Measurements from ENCODE around the gene ATP1A1.
A peak's percentile ranks its signal among the peaks of the same experiment; 100 is the strongest.

ATP1A1 gene

GRCh38 chr1:116360429-116361173 is 12.4 kb upstream of the ATP1A1 start:
- no peak overlapping the region for H3K9ac ChIP-seq (ENCODE audit: low read length)
- no peaks in the 10 kb centered on the region for H3K27me3 ChIP-seq (ENCODE audit: control insufficient read depth in 1 of 2, insufficient read depth in 2 of 2, low read length in 2 of 2)
- H3K4me1 ChIP-seq (ENCODE audit: insufficient read depth, low read length), result peaks cover 7% of the 10 kb centered on the region
- no peaks in the 10 kb centered on the region for H3K9me3 ChIP-seq (ENCODE audit: low read length)
- no peak overlapping the region for H3K27ac ChIP-seq (ENCODE audit: low read depth, low read length)
- no peaks in the 10 kb centered on the region for H3K36me3 ChIP-seq (ENCODE audit: insufficient read depth, low read length)
- no peak overlapping the region for H3K4me3 ChIP-seq (ENCODE audit: low read depth in 1 of 2, low read length in 2 of 2)

DNA sequence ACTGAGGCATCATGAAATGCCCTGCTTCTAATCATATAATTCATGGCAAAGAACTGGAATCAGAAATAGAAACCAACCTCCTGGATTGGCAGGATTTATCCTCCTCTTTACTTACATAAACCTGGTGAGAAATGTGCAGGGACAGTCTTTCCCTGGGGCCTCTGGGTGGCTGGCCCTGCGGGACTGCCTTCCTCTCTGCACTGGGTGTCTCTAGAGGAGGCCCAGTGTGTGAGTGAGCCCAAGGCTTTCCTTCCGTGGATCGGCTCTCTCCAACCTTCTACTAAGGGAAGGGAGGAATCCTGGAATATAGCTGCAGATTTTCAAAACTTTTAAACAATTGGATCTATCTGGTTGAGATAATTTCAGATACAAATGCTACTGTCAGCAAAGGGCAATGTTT is 11.4 kb upstream of the ATP1A1 start:
- peaks cover 16% of the 10 kb centered on the region for H3K4me1 ChIP-seq (ENCODE audit: insufficient read depth, low read length)
- H3K9ac ChIP-seq (ENCODE audit: low read length), result no peak overlapping the region
- H3K9me3 ChIP-seq (ENCODE audit: low read length), result no peaks in the 10 kb centered on the region
- H3K27ac ChIP-seq (ENCODE audit: low read depth, low read length), result no peak overlapping the region
- no peak overlapping the region for H3K4me3 ChIP-seq (ENCODE audit: low read depth in 1 of 2, low read length in 2 of 2)
- H3K36me3 ChIP-seq (ENCODE audit: insufficient read depth, low read length), result no peaks in the 10 kb centered on the region
- no peaks in the 10 kb centered on the region for H3K27me3 ChIP-seq (ENCODE audit: control insufficient read depth in 1 of 2, insufficient read depth in 2 of 2, low read length in 2 of 2)

- H3K4me3 ChIP-seq (ENCODE audit: low read depth in 1 of 2, low read length in 2 of 2), result no peak overlapping the region
- no peaks in the 10 kb centered on the region for H3K9me3 ChIP-seq (ENCODE audit: low read length)
- no peak overlapping the region for H3K27ac ChIP-seq (ENCODE audit: low read depth, low read length)
- H3K27me3 ChIP-seq (ENCODE audit: control insufficient read depth in 1 of 2, insufficient read depth in 2 of 2, low read length in 2 of 2), result no peaks in the 10 kb centered on the region
- no peaks in the 10 kb centered on the region for H3K36me3 ChIP-seq (ENCODE audit: insufficient read depth, low read length)
- no peak overlapping the region for H3K9ac ChIP-seq (ENCODE audit: low read length)
- peaks cover 16% of the 10 kb centered on the region for H3K4me1 ChIP-seq (ENCODE audit: insufficient read depth, low read length)
These were observed 11.0 kb upstream of the ATP1A1 start for GRCh38 chr1:116362050-116362449.

DNA sequence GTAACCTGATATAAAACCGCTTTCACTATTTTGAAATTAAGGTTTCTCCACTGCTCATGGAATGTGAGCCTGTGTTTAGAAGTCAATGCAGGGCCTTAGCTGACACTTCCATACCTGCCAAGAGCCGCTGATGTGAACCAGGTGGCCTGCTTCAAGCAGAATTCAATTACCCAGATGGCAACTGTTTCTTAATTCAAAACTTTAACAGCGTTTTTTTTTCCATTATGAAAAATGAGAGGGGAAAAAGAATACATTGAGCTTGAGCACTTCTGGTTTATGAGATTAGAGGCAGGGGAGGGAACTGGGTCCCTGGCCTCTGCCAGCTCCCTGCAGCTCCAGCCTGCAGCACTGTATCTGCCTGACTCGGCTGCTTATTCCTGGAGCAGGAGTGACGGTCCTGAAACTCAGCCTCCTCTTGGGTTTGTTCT is 7.7 kb upstream of the ATP1A1 start:
- Histone ChIP-seq H3K9ac (ENCODE audit: low read length) (no peak overlapping the region), H3K27ac (ENCODE audit: low read depth, low read length) (no peak overlapping the region), H3K27me3 (ENCODE audit: control insufficient read depth in 1 of 2, insufficient read depth in 2 of 2, low read length in 2 of 2) (no peaks in the 10 kb centered on the region), H3K9me3 (ENCODE audit: low read length) (no peaks in the 10 kb centered on the region), H3K4me3 (ENCODE audit: low read depth in 1 of 2, low read length in 2 of 2) (no peak overlapping the region), H3K4me1 (ENCODE audit: insufficient read depth, low read length) (peaks cover 16% of the 10 kb centered on the region), H3K36me3 (ENCODE audit: insufficient read depth, low read length) (no peaks in the 10 kb centered on the region)

GRCh38 chr1:116365857-116366256 is 7.2 kb upstream of the ATP1A1 start:
- Histone ChIP-seq H3K9ac (ENCODE audit: low read length) (no peak overlapping the region), H3K27me3 (ENCODE audit: control insufficient read depth in 1 of 2, insufficient read depth in 2 of 2, low read length in 2 of 2) (no peaks in the 10 kb centered on the region), H3K4me3 (ENCODE audit: low read depth in 1 of 2, low read length in 2 of 2) (no peak overlapping the region), H3K36me3 (ENCODE audit: insufficient read depth, low read length) (no peaks in the 10 kb centered on the region), H3K4me1 (ENCODE audit: insufficient read depth, low read length) (peaks cover 16% of the 10 kb centered on the region), H3K9me3 (ENCODE audit: low read length) (no peaks in the 10 kb centered on the region), H3K27ac (ENCODE audit: low read depth, low read length) (no peak overlapping the region)

DNA sequence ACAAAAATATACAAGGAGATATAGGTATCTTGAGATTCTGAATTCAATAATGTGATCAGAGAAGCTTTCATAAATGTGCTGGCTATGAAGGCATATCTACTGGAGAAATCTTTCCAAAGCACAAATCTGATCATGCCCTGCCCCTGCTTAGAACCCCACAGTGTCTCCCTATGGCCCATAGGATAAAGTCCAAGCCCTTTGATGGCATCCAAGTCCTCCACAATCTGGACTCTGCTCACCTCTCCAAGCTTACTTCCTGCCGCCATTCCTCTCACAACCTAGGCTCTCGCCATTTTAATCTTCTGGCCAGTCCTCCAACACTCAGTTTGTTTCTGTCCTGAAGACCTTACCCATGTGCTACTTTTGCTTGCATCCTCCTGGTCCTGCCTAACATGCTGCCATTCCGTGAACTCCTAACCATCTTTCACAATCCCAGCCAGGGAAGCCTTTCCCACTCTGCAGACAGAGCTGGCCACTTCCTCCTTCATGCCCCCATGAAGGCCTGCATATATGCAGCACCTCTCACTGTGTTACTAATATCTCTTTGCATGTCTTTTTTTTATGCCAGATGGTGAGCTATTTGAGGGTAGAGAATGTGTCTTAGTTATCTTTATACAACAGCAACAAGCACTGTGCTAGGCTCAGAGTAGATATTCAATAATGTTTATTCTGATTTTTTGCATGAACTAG is 5.6 kb upstream of the ATP1A1 start:
- H3K27ac ChIP-seq (ENCODE audit: low read depth, low read length), result no peak overlapping the region

DNA sequence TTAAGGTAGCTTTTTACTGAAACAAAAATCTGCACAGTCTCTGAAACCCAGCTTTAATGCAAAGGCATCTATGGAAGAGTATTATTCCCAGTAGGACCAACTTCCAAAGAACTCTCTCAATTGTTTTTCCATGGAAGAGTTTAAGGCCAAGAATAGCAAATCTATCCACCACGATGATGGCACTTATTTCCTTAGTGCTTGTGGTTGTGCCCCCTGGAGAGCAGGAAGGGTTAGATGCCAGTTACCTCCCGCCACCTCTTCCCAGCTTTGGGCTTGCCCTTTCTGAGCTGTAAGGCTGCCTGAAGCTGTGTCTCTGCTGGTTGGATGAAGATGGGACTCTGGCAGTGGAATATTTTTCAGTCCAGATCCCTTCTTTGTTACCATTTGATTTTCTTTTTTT is 4.8 kb upstream of the ATP1A1 start:
- Histone ChIP-seq H3K4me1 (ENCODE audit: insufficient read depth, low read length) (peaks cover 16% of the 10 kb centered on the region), H3K9ac (ENCODE audit: low read length) (no peak overlapping the region), H3K4me3 (ENCODE audit: low read depth in 1 of 2, low read length in 2 of 2) (no peak overlapping the region), H3K27me3 (ENCODE audit: control insufficient read depth in 1 of 2, insufficient read depth in 2 of 2, low read length in 2 of 2) (no peaks in the 10 kb centered on the region), H3K27ac (ENCODE audit: low read depth, low read length) (no peak overlapping the region), H3K36me3 (ENCODE audit: insufficient read depth, low read length) (no peaks in the 10 kb centered on the region), H3K9me3 (ENCODE audit: low read length) (no peaks in the 10 kb centered on the region)

More for the DNA sequence above, 5.6 kb upstream of the ATP1A1 start:
- Histone ChIP-seq H3K9me3 (ENCODE audit: low read length) (no peaks in the 10 kb centered on the region), H3K4me3 (ENCODE audit: low read depth in 1 of 2, low read length in 2 of 2) (no peak overlapping the region), H3K9ac (ENCODE audit: low read length) (no peak overlapping the region), H3K36me3 (ENCODE audit: insufficient read depth, low read length) (no peaks in the 10 kb centered on the region), H3K4me1 (ENCODE audit: insufficient read depth, low read length) (peaks cover 16% of the 10 kb centered on the region), H3K27me3 (ENCODE audit: control insufficient read depth in 1 of 2, insufficient read depth in 2 of 2, low read length in 2 of 2) (no peaks in the 10 kb centered on the region)

- H3K4me3 ChIP-seq (ENCODE audit: low read depth in 1 of 2, low read length in 2 of 2), result no peak overlapping the region
These were observed 2.9 kb upstream of the ATP1A1 start for GRCh38 chr1:116370181-116370580.

DNA sequence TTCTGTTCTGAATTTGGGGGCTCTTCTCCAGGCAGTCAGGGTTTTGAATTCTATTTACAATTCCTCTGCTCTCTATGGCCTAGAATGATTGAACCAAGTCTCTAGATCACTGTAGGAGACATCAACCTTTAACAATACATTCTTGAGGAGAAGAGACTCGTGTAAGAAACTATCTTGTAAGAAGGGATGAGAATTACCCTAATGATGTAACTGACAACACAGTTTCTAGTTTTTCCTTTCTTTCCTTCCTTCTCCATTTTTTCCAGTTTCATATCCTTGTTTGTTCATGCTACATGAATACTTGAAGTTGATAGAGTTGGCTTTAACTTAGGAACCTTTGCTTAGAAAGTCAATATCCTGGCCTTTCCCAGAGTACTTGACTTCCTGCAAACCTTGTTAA is 1.3 kb upstream of the ATP1A1 start:
- no peak overlapping the region for H3K27ac ChIP-seq (ENCODE audit: low read depth, low read length)
- no peak overlapping the region for H3K4me3 ChIP-seq (ENCODE audit: low read depth in 1 of 2, low read length in 2 of 2)
- no peaks in the 10 kb centered on the region for H3K36me3 ChIP-seq (ENCODE audit: insufficient read depth, low read length)

More at GRCh38 chr1:116370181-116370580, 2.9 kb upstream of the ATP1A1 start:
- no peaks in the 10 kb centered on the region for H3K27me3 ChIP-seq (ENCODE audit: control insufficient read depth in 1 of 2, insufficient read depth in 2 of 2, low read length in 2 of 2)
- no peaks in the 10 kb centered on the region for H3K36me3 ChIP-seq (ENCODE audit: insufficient read depth, low read length)
- H3K4me1 ChIP-seq (ENCODE audit: insufficient read depth, low read length), result peaks cover 23% of the 10 kb centered on the region
- H3K9me3 ChIP-seq (ENCODE audit: low read length), result no peaks in the 10 kb centered on the region
- no peak overlapping the region for H3K27ac ChIP-seq (ENCODE audit: low read depth, low read length)
- H3K9ac ChIP-seq (ENCODE audit: low read length), result no peak overlapping the region

DNA sequence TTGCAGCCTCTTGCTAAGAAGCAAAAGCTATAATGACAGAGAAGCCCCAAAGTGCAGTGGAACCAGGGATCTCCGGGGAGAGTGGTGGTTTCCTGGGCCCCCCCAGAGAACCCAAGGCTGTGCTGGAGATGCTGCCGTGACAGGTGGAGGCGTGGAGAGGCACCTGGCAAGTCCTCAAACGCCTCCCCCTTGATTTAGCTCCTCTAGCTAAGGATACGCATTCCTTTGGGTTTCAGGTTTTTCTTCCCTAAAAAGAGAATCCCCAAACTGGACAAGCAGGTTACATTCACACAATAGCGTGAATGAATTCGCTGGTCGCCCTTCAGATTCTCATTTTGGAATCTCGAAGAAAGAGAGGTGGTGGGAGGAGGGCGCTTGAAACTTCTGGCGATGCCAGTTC is 853 bp upstream of the ATP1A1 start:
- Histone ChIP-seq H3K27me3 (ENCODE audit: control insufficient read depth in 1 of 2, insufficient read depth in 2 of 2, low read length in 2 of 2) (no peaks in the 10 kb centered on the region), H3K27ac (ENCODE audit: low read depth, low read length) (peak overlapping the region; percentile 85), H3K9ac (ENCODE audit: low read length) (no peak overlapping the region), H3K9me3 (ENCODE audit: low read length) (no peaks in the 10 kb centered on the region), H3K4me3 (ENCODE audit: low read depth in 1 of 2, low read length in 2 of 2) (peak overlapping the region; percentile 80 to 94), H3K4me1 (ENCODE audit: insufficient read depth, low read length) (peaks cover 31% of the 10 kb centered on the region), H3K36me3 (ENCODE audit: insufficient read depth, low read length) (no peaks in the 10 kb centered on the region)

More for the DNA sequence above, 1.3 kb upstream of the ATP1A1 start:
- H3K27me3 ChIP-seq (ENCODE audit: control insufficient read depth in 1 of 2, insufficient read depth in 2 of 2, low read length in 2 of 2), result no peaks in the 10 kb centered on the region
- peaks cover 26% of the 10 kb centered on the region for H3K4me1 ChIP-seq (ENCODE audit: insufficient read depth, low read length)
- no peaks in the 10 kb centered on the region for H3K9me3 ChIP-seq (ENCODE audit: low read length)
- H3K9ac ChIP-seq (ENCODE audit: low read length), result no peak overlapping the region

- H3K9ac ChIP-seq (ENCODE audit: low read length), result peak overlapping the region; percentile 45
These were observed 648 bp downstream of the ATP1A1 start for GRCh38 chr1:116373431-116374352.

More at GRCh38 chr1:116373431-116374352, 648 bp downstream of the ATP1A1 start:
- Histone ChIP-seq H3K36me3 (ENCODE audit: insufficient read depth, low read length) (no peaks in the 10 kb centered on the region), H3K27me3 (ENCODE audit: control insufficient read depth in 1 of 2, insufficient read depth in 2 of 2, low read length in 2 of 2) (no peaks in the 10 kb centered on the region), H3K9me3 (ENCODE audit: low read length) (no peaks in the 10 kb centered on the region), H3K4me1 (ENCODE audit: insufficient read depth, low read length) (peaks cover 46% of the 10 kb centered on the region), H3K4me3 (ENCODE audit: low read depth in 1 of 2, low read length in 2 of 2) (peak overlapping the region; percentile 80 to 94), H3K27ac (ENCODE audit: low read depth, low read length) (peak overlapping the region; percentile 94)

All from muscle layer of colon (tissue), 2 donors.